Endothelial cell of umbilical vein (primary cell): ENCODE measurements around the gene RAB43. TPM values are rescaled to one million over a fixed set of nuclear protein-coding genes. Genes with fewer than 3 reads are reported as not detected.

ENCODE experiments used
- BruUV-seq: library from RNA; stranded (reverse); fragments of 400-500 nt; replicated peaks from 2 replicates; lab custom pipeline; 2021; lab: Mats Ljungman, UMichigan
- CTCF ChIA-PET: fragments of 300-600, 350-600 bp; sonication (Branson Sonifier 250); formaldehyde crosslinking; loops from one replicate; lab custom pipeline; 2021; ENCODE audit warnings: antibody characterized with exemption, inconsistent platforms; lab: Charles Lee
- POLR2A ChIA-PET: fragments of 300-600, 350-600 bp; sonication (Branson Sonifier 250); formaldehyde crosslinking; loops from one replicate; lab custom pipeline; 2021; ENCODE audit warnings: antibody characterized with exemption, inconsistent platforms; lab: Charles Lee
- DNase-seq: peaks from one replicate; pipeline ENCODE4 v3.0.0-alpha.2; 2011; ENCODE audit warnings: low read depth, low spot score
- FAIRE-seq: peaks from 2 replicates; lab custom pipeline; 2011; peaks lifted over from hg19 to GRCh38; lab: Jason Lieb, UNC
- H2AFZ ChIP-seq: 2 replicates; pipeline ENCODE4 v1.6.0; 2012; ENCODE audit warnings: low read depth, low read length, control low read depth, inconsistent platforms
- H3K27ac ChIP-seq: 2 replicates; pipeline ENCODE4 v1.5.1; 2011; ENCODE audit warnings: low read depth, mild to moderate bottlenecking, control low read depth, low read length, moderate library complexity; ENCODE audit not compliant: insufficient read depth
- H3K27me3 ChIP-seq, 2 experiments: 2 replicates each; pipeline versions ENCODE4 v1.6.0 to v1.6.1; 2011; ENCODE audit warnings: low read length in 2 of 2, mixed read lengths in 1 of 2; ENCODE audit not compliant: control insufficient read depth in 2 of 2, insufficient read depth in 2 of 2
- H3K36me3 ChIP-seq, 2 experiments: 2 replicates in 1 of 2; 3 replicates in 1 of 2; pipeline ENCODE4 v1.5.1; 2011; ENCODE audit warnings: low read length in 2 of 2, mild to moderate bottlenecking in 1 of 2, moderate library complexity in 1 of 2; ENCODE audit not compliant: control insufficient read depth in 2 of 2, insufficient read depth in 2 of 2; ENCODE audit errors: extremely low read depth in 1 of 2
- H3K4me1 ChIP-seq: 3 replicates; pipeline ENCODE4 v1.5.1; 2011; ENCODE audit warnings: mild to moderate bottlenecking, low read length; ENCODE audit not compliant: control insufficient read depth, insufficient read depth; ENCODE audit errors: extremely low read depth
- H3K4me2 ChIP-seq: 2 replicates; pipeline ENCODE4 v1.6.1; 2011; ENCODE audit warnings: low read length, control low read depth, mixed read lengths; ENCODE audit not compliant: insufficient read depth
- H3K4me3 ChIP-seq, 3 experiments: fragments of 200-600 bp in 1 of 3; sonication (generic), shearing (Covaris generic) in 1 of 3; replicated peaks in 1 of 3; 2 replicates each; pipeline ENCODE4 v1.5.1; 2011 to 2016; ENCODE audit warnings: control low read depth in 3 of 3, low read length in 3 of 3, mild to moderate bottlenecking in 2 of 3, inconsistent platforms in 1 of 3, low read depth in 1 of 3, moderate library complexity in 1 of 3; ENCODE audit not compliant: insufficient read depth in 1 of 3
- H3K79me2 ChIP-seq: 2 replicates; pipeline ENCODE4 v1.6.0; 2012; ENCODE audit warnings: low read length, inconsistent platforms; ENCODE audit not compliant: control insufficient read depth, insufficient read depth
- H3K9ac ChIP-seq: replicated peaks from 2 replicates; pipeline ENCODE3; 2011; ENCODE audit warnings: low read length, control low read depth; ENCODE audit not compliant: insufficient read depth; ENCODE audit errors: extremely low read depth
- H3K9me1 ChIP-seq: replicated peaks from 3 replicates; pipeline ENCODE4 v1.6.0; 2011; ENCODE audit warnings: mild to moderate bottlenecking, low read length; ENCODE audit not compliant: control insufficient read depth, insufficient read depth; ENCODE audit errors: extremely low read depth
- H3K9me3 ChIP-seq: replicated peaks from 2 replicates; pipeline ENCODE4 v1.5.1; 2012; ENCODE audit warnings: low read length, inconsistent platforms; ENCODE audit not compliant: control insufficient read depth, insufficient read depth
- H4K20me1 ChIP-seq: replicated peaks from 2 replicates; pipeline ENCODE3; 2011; ENCODE audit warnings: mild to moderate bottlenecking, low read length; ENCODE audit not compliant: control insufficient read depth, insufficient read depth; ENCODE audit errors: extremely low read depth
- EZH2 ChIP-seq: IDR thresholded peaks from 2 replicates; pipeline ENCODE4 v1.6.1; 2012; ENCODE audit warnings: borderline replicate concordance, low read depth, mild to moderate bottlenecking, moderate library complexity, low read length, inconsistent platforms; ENCODE audit not compliant: severe bottlenecking
- FOS ChIP-seq: IDR thresholded peaks from 2 replicates; pipeline ENCODE4 v1.6.1; 2011; ENCODE audit warnings: mild to moderate bottlenecking, low read length, moderate library complexity, borderline replicate concordance; ENCODE audit not compliant: insufficient read depth
- GATA2 ChIP-seq: IDR thresholded peaks from 2 replicates; pipeline ENCODE4 v1.7.0; 2011; ENCODE audit warnings: low read depth, mild to moderate bottlenecking, moderate library complexity, mixed read lengths, low read length; ENCODE audit not compliant: insufficient read length, insufficient read depth
- JUN ChIP-seq: IDR thresholded peaks from 2 replicates; pipeline ENCODE4 v1.6.1; 2011; ENCODE audit warnings: borderline replicate concordance, low read depth; ENCODE audit not compliant: insufficient read length, insufficient read depth
- MAX ChIP-seq: IDR thresholded peaks from 2 replicates; pipeline ENCODE4 v1.6.1; 2011; ENCODE audit not compliant: insufficient read depth, insufficient read length
- MYC ChIP-seq: IDR thresholded peaks from one replicate; pipeline ENCODE4 v1.6.1; 2011; ENCODE audit warnings: mild to moderate bottlenecking, low read depth, low read length
- POLR2A ChIP-seq: IDR thresholded peaks from 2 replicates; pipeline ENCODE4 v1.6.1; 2012; ENCODE audit warnings: low read depth, mild to moderate bottlenecking, control low read depth, low read length
- POLR2AphosphoS5 ChIP-seq: IDR thresholded peaks from 2 replicates; pipeline ENCODE4 v1.6.1; 2012; ENCODE audit warnings: low read depth, mild to moderate bottlenecking, control low read depth, low read length, moderate library complexity; ENCODE audit not compliant: insufficient read depth
- dilution Hi-C: fragments of 300-500 bp; cut with MboI; formaldehyde crosslinking; loops from one replicate; pipeline ENCODE4 v1.15.0; 2019; ENCODE audit warnings: low sequenced_read_pairs; ENCODE audit not compliant: extremely low pct_ligation_motif_present
- intact Hi-C: fragments of 100-400 bp; cut with micrococcal nuclease; formaldehyde crosslinking; loops from one replicate; pipeline ENCODE4 v1.10.0; 2022
- polyA plus RNA-seq, 4 experiments: library from polyadenylated mRNA; depleted of rRNA in 3 of 4; stranded (reverse) in 3 of 4; unstranded in 1 of 4; fragments of >200 nt; gene quantifications; 2 replicates each; pipeline versions ENCODE4 v1.2.1 to v1.2.3, GENCODE V29; 2011 to 2012; ENCODE audit warnings: missing spikeins in 1 of 4
- total RNA-seq: library from RNA; stranded (reverse); gene quantifications from 2 replicates; pipeline ENCODE4 v1.2.3, GENCODE V29; 2021
- TF ChIP-seq, protein P1 (sequence below), 2 donors: IDR thresholded peaks; 1 replicate in 1 of 2; 2 replicates in 1 of 2; pipeline ENCODE4 v1.5.1; 2011; ENCODE audit warnings: low read length in 2 of 2, mild to moderate bottlenecking in 2 of 2, moderate library complexity in 2 of 2, control low read depth in 1 of 2, inconsistent platforms in 1 of 2, low read depth in 1 of 2; ENCODE audit not compliant: insufficient read depth in 1 of 2; ENCODE audit errors: extremely low read depth in 1 of 2

Gene RAB43
- total and polyA plus RNA-seq, 2 donors (not counting 3 experiments of a cell fraction or from before 2014, with no cell fraction given), result 18.5 to 31.5 TPM

GRCh38 chr3:129081503-129081902 lies 40.1 kb downstream of the RAB43 start:
- no peak overlapping the region for H3K4me2 ChIP-seq
- FAIRE-seq (no peak), DNase-seq (no peak)
- no TSS peak for BruUV-seq
- intact Hi-C loops (no loop called here), dilution Hi-C loops (no loop called here)
- POLR2A ChIA-PET, result no interaction called here
- peaks cover 3% of the 10 kb centered on the region for H3K4me1 ChIP-seq
- no peak overlapping the region for H3K4me3 ChIP-seq
- no peaks in the 10 kb centered on the region for H3K9me3 ChIP-seq
- TF ChIP-seq FOS (no peak), POLR2AphosphoS5 (no peak), EZH2 (no peak), MAX (no peak), JUN (no peak), GATA2 (no peak), POLR2A (no peak), MYC (no peak)
- TF ChIP-seq, protein P1, sequence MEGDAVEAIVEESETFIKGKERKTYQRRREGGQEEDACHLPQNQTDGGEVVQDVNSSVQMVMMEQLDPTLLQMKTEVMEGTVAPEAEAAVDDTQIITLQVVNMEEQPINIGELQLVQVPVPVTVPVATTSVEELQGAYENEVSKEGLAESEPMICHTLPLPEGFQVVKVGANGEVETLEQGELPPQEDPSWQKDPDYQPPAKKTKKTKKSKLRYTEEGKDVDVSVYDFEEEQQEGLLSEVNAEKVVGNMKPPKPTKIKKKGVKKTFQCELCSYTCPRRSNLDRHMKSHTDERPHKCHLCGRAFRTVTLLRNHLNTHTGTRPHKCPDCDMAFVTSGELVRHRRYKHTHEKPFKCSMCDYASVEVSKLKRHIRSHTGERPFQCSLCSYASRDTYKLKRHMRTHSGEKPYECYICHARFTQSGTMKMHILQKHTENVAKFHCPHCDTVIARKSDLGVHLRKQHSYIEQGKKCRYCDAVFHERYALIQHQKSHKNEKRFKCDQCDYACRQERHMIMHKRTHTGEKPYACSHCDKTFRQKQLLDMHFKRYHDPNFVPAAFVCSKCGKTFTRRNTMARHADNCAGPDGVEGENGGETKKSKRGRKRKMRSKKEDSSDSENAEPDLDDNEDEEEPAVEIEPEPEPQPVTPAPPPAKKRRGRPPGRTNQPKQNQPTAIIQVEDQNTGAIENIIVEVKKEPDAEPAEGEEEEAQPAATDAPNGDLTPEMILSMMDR (IDR thresholded peaks at IDR 0.05; ENCODE audit: extremely low read depth in 1 of 2, insufficient read depth in 1 of 2, low read depth in 1 of 2, low read length in 2 of 2), result no peak
- CTCF ChIA-PET, result interaction anchor here (1.3 to 1.4 kb wide), 2 partner anchors 28 to 112 kb away, joined by 6 to 8 read pairs; no protein-coding TSS in a partner anchor
- no peak overlapping the region for H3K9ac ChIP-seq
- no peak overlapping the region for H2AFZ ChIP-seq
- H4K20me1 ChIP-seq, result no peaks in the 10 kb centered on the region
- no peaks in the 10 kb centered on the region for H3K36me3 ChIP-seq
- no peaks in the 10 kb centered on the region for H3K9me1 ChIP-seq
- H3K79me2 ChIP-seq, result no peaks in the 10 kb centered on the region
- H3K27me3 ChIP-seq, result no peaks in the 10 kb centered on the region
- H3K27ac ChIP-seq, result no peak overlapping the region
